ENCODE measurements around the gene ZSCAN2.
"Not testable (repeated sequence)": the region's sequence is repeated elsewhere in the genome, so short reads cannot be mapped to it uniquely, and the experiment has no call there.

GRCh38 chr15:84642640-84643039 lies 41.8 kb downstream of the ZSCAN2 start:
- not testable (repeated sequence) for TF ChIP-seq CTCF, POLR2A (IDR thresholded peaks at IDR 0.05)

Data from uterus (tissue), 2 donors.